Measurements from ENCODE around the gene PARD6G. TPM values are rescaled to one million over a fixed set of nuclear protein-coding genes. Genes with fewer than 3 reads are reported as not detected.

PARD6G gene
- total and polyA plus RNA-seq, 2 of the 8 experiments (the other 6 are each of a cell fraction or from before 2014, with no cell fraction given), result 11.3 to 17.9 TPM

DNA sequence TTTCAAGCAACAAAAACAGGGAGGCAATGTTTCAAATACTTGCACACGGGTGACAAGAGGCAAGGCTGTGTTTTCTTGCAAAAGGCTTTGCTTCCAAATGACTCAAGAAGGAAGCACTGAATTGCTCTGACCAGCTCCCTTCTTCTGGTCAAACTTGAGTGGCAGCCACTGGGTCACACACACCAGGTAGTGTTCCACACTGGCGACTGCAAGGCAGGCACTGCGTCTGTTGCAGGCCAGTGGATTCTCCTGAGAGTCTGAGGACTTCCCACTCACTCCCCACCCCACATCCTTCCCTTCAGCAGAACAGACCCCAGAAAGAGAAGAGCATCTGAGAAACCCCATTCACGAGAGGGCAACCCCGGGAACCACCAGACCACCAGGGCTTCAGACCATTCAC is 19.8 kb downstream of the PARD6G start (continued):
- TF ChIP-seq RAD21 (IDR thresholded peaks at IDR 0.05 in 1 of 2, conservative IDR thresholded peaks at IDR 0.05 in 1 of 2; ENCODE audit: low read depth in 2 of 2, low read length in 2 of 2) (no peak), GABPA (IDR thresholded peaks at IDR 0.05; ENCODE audit: borderline replicate concordance, insufficient read depth, low read length) (no peak), CREB1 (IDR thresholded peaks at IDR 0.05) (no peak)

Data from H1 (cell line).